Calu3 (cell line): Measurements from ENCODE around the gene SEMA5A. TPM values are rescaled to one million over a fixed set of nuclear protein-coding genes. Genes with fewer than 3 reads are reported as not detected.

Experiments used
- BruUV-seq: library from RNA; stranded (reverse); fragments of 400-500 nt; replicated peaks from 2 replicates; lab custom pipeline; 2021; lab: Mats Ljungman, UMichigan
- CTCF ChIA-PET: fragments of 300-600 bp; sonication (Branson Sonifier 250); formaldehyde crosslinking; loops from one replicate; lab custom pipeline; 2022; ENCODE audit warnings: antibody characterized with exemption; lab: Charles Lee
- DNase-seq: peaks from one replicate; pipeline ENCODE4 v3.0.0; 2022
- H3K27ac Mint-ChIP-seq: one replicate; pipeline ENCODE4 v1.8.0; 2022; ENCODE audit warnings: mixed read lengths; ENCODE audit not compliant: unreplicated experiment
- H3K27me3 Mint-ChIP-seq: one replicate; pipeline ENCODE4 v1.8.0; 2022; ENCODE audit warnings: mixed read lengths; ENCODE audit not compliant: unreplicated experiment
- H3K36me3 Mint-ChIP-seq: one replicate; pipeline ENCODE4 v1.8.0; 2022; ENCODE audit warnings: mild to moderate bottlenecking, moderate library complexity, mixed read lengths; ENCODE audit not compliant: insufficient read depth, unreplicated experiment
- H3K4me1 Mint-ChIP-seq: one replicate; pipeline ENCODE4 v1.8.0; 2022; ENCODE audit warnings: mild to moderate bottlenecking, low read depth, mixed read lengths; ENCODE audit not compliant: unreplicated experiment
- H3K4me3 Mint-ChIP-seq: one replicate; pipeline ENCODE4 v1.8.0; 2022; ENCODE audit warnings: mild to moderate bottlenecking, low read depth, moderate library complexity, mixed read lengths; ENCODE audit not compliant: unreplicated experiment
- H3K9me3 Mint-ChIP-seq: one replicate; pipeline ENCODE4 v1.8.0; 2022; ENCODE audit warnings: low read depth, mixed read lengths; ENCODE audit not compliant: unreplicated experiment
- CTCF ChIP-seq: fragments of 200-600 bp; IDR thresholded peaks from one replicate; pipeline ENCODE4 v1.8.0; 2022; ENCODE audit warnings: antibody characterized with exemption; ENCODE audit not compliant: unreplicated experiment
- intact Hi-C: fragments of 100-400 bp; cut with micrococcal nuclease; formaldehyde crosslinking; loops from one replicate; pipeline ENCODE4 v1.10.0; 2022; ENCODE audit not compliant: unreplicated experiment
- total RNA-seq: library from RNA; stranded (reverse); gene quantifications from 2 replicates; pipeline ENCODE4 v1.2.3, GENCODE V29; 2022

SEMA5A gene
- total RNA-seq, 1 experiment from 2014 or later = 0.52 TPM

GRCh38 chr5:9429691-9430215 is 116.1 kb downstream of the SEMA5A start:
- Mint-ChIP-seq H3K4me1 (no peaks in the 10 kb centered on the region), H3K36me3 (no peaks in the 10 kb centered on the region), H3K9me3 (peaks cover 5% of the 10 kb centered on the region), H3K27me3 (no peaks in the 10 kb centered on the region), H3K27ac (no peak overlapping the region), H3K4me3 (no peak overlapping the region)
- CTCF ChIA-PET = no interaction called here
- no peak for TF ChIP-seq CTCF
- intact Hi-C loops = no loop called here
- BruUV-seq = no TSS peak
- no peak for DNase-seq

- H3K9me3 Mint-ChIP-seq = peaks cover 8% of the 10 kb centered on the region
- TF ChIP-seq CTCF = no peak
- H3K4me3 Mint-ChIP-seq = no peak overlapping the region
- no TSS peak for BruUV-seq
- no peak for DNase-seq
- no peaks in the 10 kb centered on the region for H3K4me1 Mint-ChIP-seq
- H3K27ac Mint-ChIP-seq = no peak overlapping the region
- no peaks in the 10 kb centered on the region for H3K27me3 Mint-ChIP-seq
- intact Hi-C loops = no loop called here
- no peaks in the 10 kb centered on the region for H3K36me3 Mint-ChIP-seq
- CTCF ChIA-PET = interaction anchor here (0.7 kb wide), 1 partner anchor 345 kb away, joined by 3 read pairs; no protein-coding TSS in a partner anchor
Observed at GRCh38 chr5:9428272-9428671, 117.6 kb downstream of the SEMA5A start.

GRCh38 chr5:9425710-9426109 is 120.2 kb downstream of the SEMA5A start:
- Mint-ChIP-seq H3K27ac (no peak overlapping the region), H3K4me3 (no peak overlapping the region), H3K27me3 (no peaks in the 10 kb centered on the region), H3K36me3 (no peaks in the 10 kb centered on the region), H3K4me1 (no peaks in the 10 kb centered on the region), H3K9me3 (peaks cover 8% of the 10 kb centered on the region)
- intact Hi-C loops = no loop called here
- no TSS peak for BruUV-seq
- DNase-seq = no peak
- CTCF ChIA-PET = no interaction called here
- TF ChIP-seq CTCF = no peak

GRCh38 chr5:9423571-9423970 is 122.3 kb downstream of the SEMA5A start:
- Mint-ChIP-seq H3K4me1 (no peaks in the 10 kb centered on the region), H3K36me3 (no peaks in the 10 kb centered on the region), H3K4me3 (no peak overlapping the region), H3K27me3 (no peaks in the 10 kb centered on the region), H3K9me3 (peaks cover 15% of the 10 kb centered on the region), H3K27ac (no peak overlapping the region)
- CTCF ChIA-PET = no interaction called here
- DNase-seq = no peak
- no peak for TF ChIP-seq CTCF
- no TSS peak for BruUV-seq
- intact Hi-C loops = no loop called here
